Osteocyte (in vitro differentiated cells): ENCODE measurements around the gene SPG21. TPM values are rescaled to one million over a fixed set of nuclear protein-coding genes. Genes with fewer than 3 reads are reported as not detected.

Experiments
- DNase-seq: peaks from one replicate; pipeline ENCODE4 v3.0.0; 2021; ENCODE audit warnings: mixed read lengths; ENCODE audit not compliant: unreplicated experiment; ENCODE audit errors: extremely low spot score
- H3K27ac Mint-ChIP-seq: one replicate; pipeline ENCODE4 v1.8.0; 2021; ENCODE audit warnings: mild to moderate bottlenecking, mixed read lengths; ENCODE audit not compliant: unreplicated experiment
- H3K27me3 Mint-ChIP-seq: one replicate; pipeline ENCODE4 v1.8.0; 2021; ENCODE audit warnings: mixed read lengths; ENCODE audit not compliant: unreplicated experiment
- H3K36me3 Mint-ChIP-seq: one replicate; pipeline ENCODE4 v1.8.0; 2021; ENCODE audit warnings: mixed read lengths; ENCODE audit not compliant: unreplicated experiment
- H3K4me1 Mint-ChIP-seq: one replicate; pipeline ENCODE4 v1.8.0; 2021; ENCODE audit warnings: mixed read lengths; ENCODE audit not compliant: unreplicated experiment
- H3K4me3 Mint-ChIP-seq: one replicate; pipeline ENCODE4 v1.8.0; 2021; ENCODE audit warnings: mild to moderate bottlenecking, moderate library complexity, mixed read lengths; ENCODE audit not compliant: unreplicated experiment
- H3K9me3 Mint-ChIP-seq: one replicate; pipeline ENCODE4 v1.8.0; 2021; ENCODE audit warnings: mixed read lengths; ENCODE audit not compliant: unreplicated experiment
- total RNA-seq: library from RNA; stranded (reverse); gene quantifications from 2 replicates; pipeline ENCODE4 v1.2.1, GENCODE V29; 2021
- TF ChIP-seq, protein P1 (sequence below): fragments of 200-600 bp; sonication (generic); IDR thresholded peaks from 2 replicates; pipeline ENCODE4 v1.5.0; 2021; ENCODE audit warnings: antibody characterized with exemption, mild to moderate bottlenecking, moderate library complexity

SPG21 gene
- total RNA-seq, 1 donor from 2014 or later, result 116 TPM

DNA sequence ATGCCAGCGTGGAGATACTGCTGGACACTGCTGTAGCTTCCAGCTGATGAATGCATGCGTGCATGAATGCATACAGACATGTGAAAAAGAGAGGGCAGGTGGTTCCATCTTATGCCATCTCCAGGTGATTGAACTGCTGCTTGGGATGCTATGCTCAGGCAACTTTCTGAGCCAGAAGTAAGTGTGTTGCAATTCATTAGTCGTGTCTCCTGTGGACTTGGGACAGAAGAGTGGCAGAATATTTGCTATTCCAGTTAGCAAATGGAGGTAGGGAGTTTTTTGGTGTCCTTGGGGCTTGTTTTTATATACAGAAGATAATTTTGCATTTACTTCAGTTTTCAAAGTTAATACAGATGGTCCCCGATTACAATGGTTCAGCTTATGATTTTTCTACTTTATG, 44.8 kb downstream of the SPG21 start:
- Mint-ChIP-seq H3K27me3 (no peaks in the 10 kb centered on the region), H3K4me1 (no peaks in the 10 kb centered on the region), H3K36me3 (peaks cover 2% of the 10 kb centered on the region), H3K4me3 (no peak overlapping the region), H3K27ac (no peak overlapping the region), H3K9me3 (no peaks in the 10 kb centered on the region)
- peak; percentile 8 for DNase-seq
- TF ChIP-seq, protein P1, sequence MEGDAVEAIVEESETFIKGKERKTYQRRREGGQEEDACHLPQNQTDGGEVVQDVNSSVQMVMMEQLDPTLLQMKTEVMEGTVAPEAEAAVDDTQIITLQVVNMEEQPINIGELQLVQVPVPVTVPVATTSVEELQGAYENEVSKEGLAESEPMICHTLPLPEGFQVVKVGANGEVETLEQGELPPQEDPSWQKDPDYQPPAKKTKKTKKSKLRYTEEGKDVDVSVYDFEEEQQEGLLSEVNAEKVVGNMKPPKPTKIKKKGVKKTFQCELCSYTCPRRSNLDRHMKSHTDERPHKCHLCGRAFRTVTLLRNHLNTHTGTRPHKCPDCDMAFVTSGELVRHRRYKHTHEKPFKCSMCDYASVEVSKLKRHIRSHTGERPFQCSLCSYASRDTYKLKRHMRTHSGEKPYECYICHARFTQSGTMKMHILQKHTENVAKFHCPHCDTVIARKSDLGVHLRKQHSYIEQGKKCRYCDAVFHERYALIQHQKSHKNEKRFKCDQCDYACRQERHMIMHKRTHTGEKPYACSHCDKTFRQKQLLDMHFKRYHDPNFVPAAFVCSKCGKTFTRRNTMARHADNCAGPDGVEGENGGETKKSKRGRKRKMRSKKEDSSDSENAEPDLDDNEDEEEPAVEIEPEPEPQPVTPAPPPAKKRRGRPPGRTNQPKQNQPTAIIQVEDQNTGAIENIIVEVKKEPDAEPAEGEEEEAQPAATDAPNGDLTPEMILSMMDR, result no peak

DNA sequence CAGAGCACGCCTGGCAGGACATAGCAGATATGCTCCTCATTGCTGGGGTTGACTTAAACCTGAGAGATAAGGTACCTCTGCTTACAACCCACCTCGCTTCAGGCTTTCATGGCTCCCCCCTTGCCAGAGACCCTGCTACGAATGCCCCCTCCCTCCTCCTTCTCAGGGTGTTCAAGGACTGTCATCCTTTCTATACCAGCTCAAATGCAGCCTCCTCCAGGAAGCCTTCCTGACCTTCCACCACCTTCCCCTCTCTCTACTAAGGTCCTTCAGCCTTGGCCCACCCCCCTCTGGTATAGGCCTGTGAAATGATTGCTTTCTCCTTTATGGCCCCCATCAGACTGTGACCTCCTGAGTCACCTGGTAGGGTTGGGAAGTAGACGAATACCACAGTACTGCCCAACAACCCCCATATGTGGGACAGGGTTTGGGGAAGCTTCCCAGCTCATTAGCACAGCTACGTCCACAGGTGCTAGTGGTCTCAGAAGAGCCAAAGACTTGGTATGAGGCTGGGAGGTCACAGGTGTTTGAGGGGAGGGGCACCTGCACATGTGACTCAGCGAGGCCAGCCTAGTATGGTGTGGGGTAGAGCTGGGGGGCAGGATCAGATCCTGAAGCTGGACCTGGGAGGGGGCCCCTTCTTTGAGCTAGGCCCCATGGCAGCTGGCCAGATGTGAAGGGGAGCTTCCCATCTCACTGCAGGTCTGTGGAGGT, 46.0 kb downstream of the SPG21 start:
- Mint-ChIP-seq H3K9me3 (no peaks in the 10 kb centered on the region), H3K4me3 (no peak overlapping the region), H3K27ac (no peak overlapping the region), H3K27me3 (no peaks in the 10 kb centered on the region), H3K36me3 (peaks cover 2% of the 10 kb centered on the region), H3K4me1 (no peaks in the 10 kb centered on the region)
- TF ChIP-seq, protein P1, result no peak
- peak; percentile 75 for DNase-seq

DNA sequence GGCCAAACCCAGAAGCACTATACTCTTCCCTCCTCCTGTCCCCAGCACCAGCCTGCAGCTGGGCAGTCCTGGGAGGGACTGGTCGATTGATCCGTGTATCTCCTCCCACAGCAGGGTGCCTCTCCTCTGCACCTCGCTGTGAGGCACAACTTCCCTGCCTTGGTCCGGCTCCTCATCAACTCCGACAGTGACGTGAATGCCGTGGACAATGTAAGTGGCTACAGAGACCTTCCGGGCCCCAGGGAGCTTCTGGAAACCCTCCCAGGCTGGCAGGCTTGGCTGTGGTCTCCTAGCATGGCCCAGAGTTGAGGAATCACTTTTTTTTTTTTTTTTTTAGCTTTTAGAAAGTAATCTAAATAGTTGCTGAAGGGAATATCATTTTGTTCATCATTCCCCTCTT, 47.4 kb downstream of the SPG21 start:
- no peak overlapping the region for H3K27ac Mint-ChIP-seq
- DNase-seq, result peak; percentile 69
- no peaks in the 10 kb centered on the region for H3K4me1 Mint-ChIP-seq
- H3K9me3 Mint-ChIP-seq, result no peaks in the 10 kb centered on the region
- peaks cover 2% of the 10 kb centered on the region for H3K36me3 Mint-ChIP-seq
- TF ChIP-seq, protein P1, result no peak
- no peaks in the 10 kb centered on the region for H3K27me3 Mint-ChIP-seq
- H3K4me3 Mint-ChIP-seq, result no peak overlapping the region

DNA sequence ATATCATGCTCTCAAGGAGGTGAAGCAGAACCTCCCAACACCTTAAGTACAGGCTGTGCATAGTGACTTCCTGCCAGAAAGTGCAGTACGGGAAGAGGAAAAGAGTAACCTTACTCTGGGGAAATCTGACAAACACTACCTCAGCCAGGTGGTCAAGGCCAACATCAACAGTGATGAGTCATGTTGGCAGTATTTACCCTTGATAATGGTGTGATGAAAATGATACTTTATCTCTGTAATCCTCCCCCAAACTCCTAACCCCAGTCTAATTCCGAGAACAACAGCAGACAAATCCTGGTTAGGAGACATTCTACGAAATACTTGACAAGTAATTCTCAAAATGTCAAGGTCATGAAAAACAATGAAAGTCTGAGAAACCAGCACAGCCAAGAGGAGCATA, 51.5 kb downstream of the SPG21 start:
- no peaks in the 10 kb centered on the region for H3K9me3 Mint-ChIP-seq
- peaks cover 9% of the 10 kb centered on the region for H3K36me3 Mint-ChIP-seq
- peak; percentile 5 for DNase-seq
- no peak overlapping the region for H3K4me3 Mint-ChIP-seq
- TF ChIP-seq, protein P1, result no peak
- H3K27me3 Mint-ChIP-seq, result no peaks in the 10 kb centered on the region
- no peak overlapping the region for H3K27ac Mint-ChIP-seq
- no peaks in the 10 kb centered on the region for H3K4me1 Mint-ChIP-seq

DNA sequence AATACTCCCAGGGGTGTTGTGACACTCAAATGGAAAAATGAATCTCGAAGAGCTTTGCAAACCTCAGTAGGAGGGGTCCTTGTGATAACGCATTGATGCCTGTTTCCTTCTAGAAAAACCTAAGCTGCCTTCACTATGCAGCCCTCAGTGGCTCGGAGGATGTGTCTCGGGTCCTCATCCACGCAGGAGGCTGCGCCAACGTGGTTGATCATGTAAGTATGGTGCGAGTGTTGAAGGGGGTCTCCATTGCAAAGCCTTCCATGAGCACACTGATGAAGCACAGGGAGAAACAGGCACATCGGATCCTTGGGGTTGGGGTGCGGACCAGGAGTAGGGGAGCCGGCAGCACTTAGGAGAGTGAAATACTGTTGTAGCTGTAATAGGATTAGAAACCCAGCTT, 55.7 kb downstream of the SPG21 start:
- Mint-ChIP-seq H3K4me3 (no peak overlapping the region), H3K27me3 (no peaks in the 10 kb centered on the region), H3K4me1 (peaks cover 11% of the 10 kb centered on the region), H3K27ac (no peak overlapping the region), H3K9me3 (no peaks in the 10 kb centered on the region), H3K36me3 (peaks cover 7% of the 10 kb centered on the region)
- TF ChIP-seq, protein P1, result no peak
- DNase-seq, result peak; percentile 67
